Skeletal muscle cell (primary cell): ENCODE results near the gene GOLGA8J.
"Not testable (repeated sequence)": the region's sequence is repeated elsewhere in the genome, so short reads cannot be mapped to it uniquely, and the experiment has no call there.

ENCODE experiments used
- DNase-seq: peaks from one replicate; pipeline ENCODE4 v3.0.0-alpha.2; 2010; ENCODE audit warnings: low read depth
- H3K4me3 ChIP-seq: 2 replicates; pipeline ENCODE4 v1.5.1; 2011; ENCODE audit warnings: low read depth, mild to moderate bottlenecking, control low read depth, low read length, moderate library complexity

Gene GOLGA8J

DNA sequence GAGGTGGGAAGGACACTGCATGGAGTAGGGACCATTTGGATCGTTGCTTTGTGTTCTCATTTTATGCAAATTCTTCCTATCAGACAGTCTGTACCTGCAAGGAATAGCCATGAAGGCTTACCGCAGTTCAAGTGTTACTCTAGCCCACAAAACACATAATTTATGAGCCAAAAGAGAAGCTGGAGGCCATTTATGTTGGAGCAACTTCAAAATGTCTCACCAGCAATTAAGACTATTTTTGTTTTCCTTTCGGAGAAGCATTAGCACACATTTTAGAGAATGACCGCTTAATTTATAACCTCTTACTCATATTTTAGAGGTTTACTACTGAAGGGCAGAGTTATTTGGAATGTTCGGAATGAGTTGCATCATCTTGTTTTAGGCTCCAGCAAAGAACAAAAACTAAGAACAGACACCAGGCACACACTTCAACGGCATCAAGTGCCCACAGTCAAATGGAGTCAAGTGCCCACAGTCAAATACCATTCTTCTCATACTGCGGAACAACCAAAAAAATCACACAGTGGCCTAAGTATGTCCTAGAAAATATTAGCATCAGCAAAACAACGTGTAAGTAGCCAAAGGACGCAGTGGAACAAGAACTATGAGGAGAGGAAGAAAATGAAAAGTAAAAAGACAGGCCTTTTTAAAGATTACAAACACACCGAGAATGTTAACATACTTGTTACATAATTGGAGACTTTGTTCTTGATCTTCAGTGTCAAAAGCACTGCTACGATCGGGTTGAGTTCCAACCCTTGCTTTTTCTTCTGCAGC is 17.5 kb upstream of the GOLGA8J start:
- DNase-seq, result peak; percentile 48

DNA sequence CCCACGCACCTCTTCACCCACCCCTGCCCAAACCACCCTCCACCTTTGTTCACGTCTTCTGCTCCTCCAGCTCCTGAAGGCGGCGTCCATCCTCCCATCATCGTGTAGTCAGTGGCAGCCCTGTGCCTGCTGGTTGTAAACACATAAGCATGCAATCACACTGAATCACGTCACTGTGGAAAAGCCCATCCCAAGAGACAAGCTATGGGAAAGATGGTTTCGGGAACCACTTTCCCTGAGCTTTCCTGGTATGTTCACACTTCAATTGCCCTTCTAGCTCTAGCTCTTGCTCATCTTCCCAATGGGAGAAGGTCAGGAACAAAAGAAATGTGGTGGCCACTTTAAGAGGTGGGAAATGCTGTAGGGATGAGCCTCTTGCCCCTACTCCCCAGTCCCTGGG is 14.4 kb upstream of the GOLGA8J start:
- no peak overlapping the region for H3K4me3 ChIP-seq
- no peak for DNase-seq

More for the DNA sequence above, 17.5 kb upstream of the GOLGA8J start:
- H3K4me3 ChIP-seq, result no peak overlapping the region

DNA sequence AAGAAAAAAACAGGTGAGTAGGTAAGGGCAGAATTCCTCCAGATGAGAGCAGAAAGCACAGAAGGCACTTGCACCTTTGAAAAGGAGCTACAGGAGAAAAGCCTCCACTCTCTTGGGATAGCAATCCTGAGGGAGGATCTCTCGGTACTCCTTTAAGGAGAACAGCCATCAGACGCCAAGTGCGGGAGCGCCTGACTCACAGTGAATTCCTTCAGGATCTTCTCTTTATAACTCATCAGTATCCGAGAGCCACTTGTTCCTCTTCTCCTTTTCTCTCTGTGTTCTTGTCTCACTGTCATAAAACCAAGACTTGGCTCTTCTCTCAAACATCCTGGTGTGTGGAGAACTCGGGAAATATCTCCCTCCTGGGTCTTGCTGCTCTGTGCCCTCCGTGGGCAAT is 10.1 kb upstream of the GOLGA8J start:
- no peak overlapping the region for H3K4me3 ChIP-seq
- DNase-seq, result no peak

DNA sequence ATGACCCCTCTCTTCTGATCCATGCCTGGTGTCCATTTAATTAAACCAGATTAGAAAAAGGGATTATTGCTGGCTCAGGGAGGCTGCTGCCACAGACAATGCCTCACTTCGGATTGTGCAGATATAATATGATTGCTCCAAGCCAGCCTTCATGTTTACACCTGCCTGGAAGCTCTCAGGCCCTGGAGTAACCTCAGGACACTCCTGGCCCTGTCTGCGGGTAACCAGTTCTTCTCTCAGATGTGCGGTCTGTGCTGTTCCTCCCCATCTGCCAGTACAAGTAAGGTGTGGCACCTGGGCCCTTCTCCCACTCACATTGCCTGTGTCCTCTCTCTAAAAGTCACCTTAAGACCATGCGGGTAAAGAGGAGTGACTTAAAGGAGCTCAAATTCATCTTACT is 8.8 kb upstream of the GOLGA8J start:
- DNase-seq, result no peak
- no peak overlapping the region for H3K4me3 ChIP-seq

DNA sequence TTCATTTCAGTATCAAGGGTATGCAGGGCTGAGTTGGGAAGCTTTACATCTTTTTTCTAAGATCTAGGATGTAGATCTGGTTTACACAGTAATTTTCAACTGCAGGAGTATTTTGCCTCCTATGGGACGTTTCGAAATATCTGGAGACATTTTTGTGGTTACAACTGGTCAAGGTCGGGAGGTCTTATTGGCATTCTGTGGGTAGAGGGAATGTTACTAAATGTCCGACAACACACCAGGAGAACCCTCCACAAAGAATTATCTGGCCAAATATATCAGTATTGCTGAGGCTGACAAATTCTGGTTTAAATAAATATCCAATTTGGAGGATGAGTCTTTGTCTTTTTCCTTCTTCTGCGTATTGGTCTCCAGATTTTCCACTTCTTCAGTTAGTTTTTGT is 1.9 kb upstream of the GOLGA8J start:
- H3K4me3 ChIP-seq, result not testable (repeated sequence)
- peak; percentile 55 for DNase-seq

DNA sequence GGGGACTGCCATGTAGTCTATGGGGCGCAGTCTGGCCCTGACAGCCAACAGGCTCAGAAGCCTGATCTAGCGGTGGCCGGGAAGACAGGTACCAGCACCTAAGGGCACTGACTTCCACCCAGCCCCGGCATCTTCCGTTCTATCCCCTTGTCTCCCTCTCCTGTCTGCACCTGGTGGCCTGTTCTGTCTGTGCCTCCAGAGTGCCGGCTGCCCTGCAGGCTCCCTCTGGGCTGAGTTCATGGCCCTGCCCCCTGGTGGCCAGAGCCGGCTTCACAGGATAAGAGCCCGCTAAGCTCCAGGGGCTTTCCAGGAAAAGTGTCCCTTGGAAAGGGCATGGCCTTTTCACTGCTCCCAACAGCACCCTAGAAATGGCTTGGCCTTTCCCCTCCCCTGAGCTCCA is 15.1 kb downstream of the GOLGA8J start:
- not testable (repeated sequence) for DNase-seq, H3K4me3 ChIP-seq

DNA sequence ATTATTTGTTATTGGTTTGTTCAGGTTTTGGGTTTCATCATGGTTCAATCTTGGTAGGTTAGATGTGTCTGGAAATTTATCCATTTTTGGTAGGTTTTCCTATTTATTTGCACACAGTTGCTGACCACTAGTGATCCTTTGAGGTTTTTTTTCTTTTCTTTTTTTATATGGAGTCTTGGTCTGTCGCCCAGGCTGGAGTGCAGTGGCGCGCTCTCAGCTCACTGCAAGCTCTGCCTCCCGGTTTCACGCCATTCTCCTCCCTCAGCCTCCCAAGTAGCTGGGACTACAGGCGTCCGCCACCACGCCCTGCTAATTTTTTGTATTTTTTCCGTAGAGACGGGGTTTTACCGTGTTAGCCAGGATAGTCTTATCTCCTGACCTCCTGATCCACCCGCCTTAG is 20.1 kb downstream of the GOLGA8J start:
- not testable (repeated sequence) for H3K4me3 ChIP-seq, DNase-seq

DNA sequence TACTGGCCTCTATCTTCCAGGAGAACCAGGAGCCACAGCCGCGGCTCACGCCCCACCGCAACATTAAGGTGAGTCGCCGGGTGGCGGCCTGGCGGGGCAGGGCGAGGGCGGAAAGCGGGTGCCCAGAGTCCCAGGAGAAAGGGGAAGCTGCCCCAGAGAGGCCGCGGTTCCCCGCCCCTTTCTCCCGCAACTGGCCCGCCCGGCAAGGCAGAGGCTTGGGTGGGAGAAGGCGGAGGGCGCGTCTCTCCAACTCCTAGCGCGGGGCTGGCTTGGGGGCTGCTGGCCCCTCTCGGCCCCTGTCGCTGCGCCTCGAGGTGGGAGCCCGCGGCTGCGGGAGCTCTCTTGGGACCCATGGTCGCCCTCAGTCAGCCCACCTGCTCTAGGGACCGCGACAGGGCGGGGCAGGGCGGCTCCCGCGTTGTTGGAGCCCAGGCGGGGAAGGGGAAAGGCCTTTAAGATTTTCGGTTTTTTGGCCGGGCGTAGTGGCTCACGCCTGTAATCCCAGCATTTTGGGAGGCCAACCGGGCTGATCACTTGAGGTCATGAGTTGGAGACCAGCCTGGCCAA is 21.3 kb downstream of the GOLGA8J start:
- H3K4me3 ChIP-seq, DNase-seq: not testable (repeated sequence)

DNA sequence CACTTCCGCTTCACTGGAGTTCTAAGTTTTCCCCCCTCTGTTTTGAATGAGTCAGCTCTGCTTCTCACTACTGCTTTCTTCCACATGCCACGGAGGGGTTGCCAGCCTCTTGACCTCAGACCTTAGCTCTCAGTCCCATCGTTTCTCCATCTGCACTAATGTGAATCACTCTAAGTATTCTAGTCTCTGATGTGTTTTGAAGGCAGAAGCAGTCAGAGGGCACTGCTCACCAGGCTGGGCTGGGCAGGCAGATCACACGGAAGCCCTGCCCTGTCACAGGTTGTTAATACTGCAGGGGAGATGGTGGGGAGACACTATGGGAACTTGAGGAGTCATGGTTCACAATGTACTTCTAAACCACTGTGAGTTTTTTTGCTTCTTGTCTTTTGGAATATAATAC is 27.8 kb downstream of the GOLGA8J start:
- DNase-seq, H3K4me3 ChIP-seq: not testable (repeated sequence)

DNA sequence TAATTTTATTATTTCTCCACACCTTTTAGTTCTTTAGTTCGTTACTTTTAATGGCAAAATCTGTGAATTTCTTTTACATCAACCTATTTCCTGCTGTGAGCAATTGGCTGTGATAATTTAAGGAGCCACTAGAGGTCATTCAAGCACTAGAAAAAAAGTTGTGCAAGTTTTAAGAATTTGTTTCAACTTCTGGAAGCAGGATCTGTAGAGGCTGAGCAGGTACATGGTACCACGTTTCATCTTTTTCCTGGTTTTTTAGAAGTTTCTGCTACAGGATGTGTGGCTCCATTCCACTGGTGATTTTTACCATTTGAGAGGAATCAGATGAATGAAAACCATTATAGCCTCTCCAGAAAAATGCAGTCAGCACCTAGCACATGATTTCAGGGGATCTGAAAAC is 47.3 kb downstream of the GOLGA8J start:
- not testable (repeated sequence) for H3K4me3 ChIP-seq, DNase-seq

DNA sequence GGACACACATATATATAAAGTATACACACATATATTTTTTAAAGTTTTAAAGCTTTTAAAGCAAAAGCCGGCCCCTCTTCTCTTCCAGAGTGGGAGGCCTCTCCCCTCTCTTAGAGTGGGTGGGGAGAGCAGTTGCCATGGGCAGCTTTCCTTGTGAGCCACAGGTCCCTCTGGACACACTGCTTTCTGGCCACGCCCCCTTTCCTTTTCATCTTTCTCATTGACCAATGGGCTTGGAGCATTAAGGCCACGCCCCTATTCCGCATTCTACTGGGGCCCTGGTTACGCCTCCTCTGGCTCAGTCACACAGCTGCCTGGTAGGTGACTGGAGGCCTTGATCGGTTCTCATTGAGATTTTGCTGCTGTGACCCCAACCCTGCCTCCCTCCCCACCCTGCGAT is 52.0 kb downstream of the GOLGA8J start, which contains the start of gene GOLGA8T:
Gene GOLGA8T (plus strand): TSS at position 301 of the 400 bp plus-strand sequence. CDS start 98 bp downstream, at position 399.
- not testable (repeated sequence) for H3K4me3 ChIP-seq, DNase-seq
